ENCODE results near the gene IDH3B. TPM values are rescaled to one million over a fixed set of nuclear protein-coding genes. Genes with fewer than 3 reads are reported as not detected.

Gene IDH3B
- total RNA-seq, 1 experiment from 2014 or later = 146 TPM

DNA sequence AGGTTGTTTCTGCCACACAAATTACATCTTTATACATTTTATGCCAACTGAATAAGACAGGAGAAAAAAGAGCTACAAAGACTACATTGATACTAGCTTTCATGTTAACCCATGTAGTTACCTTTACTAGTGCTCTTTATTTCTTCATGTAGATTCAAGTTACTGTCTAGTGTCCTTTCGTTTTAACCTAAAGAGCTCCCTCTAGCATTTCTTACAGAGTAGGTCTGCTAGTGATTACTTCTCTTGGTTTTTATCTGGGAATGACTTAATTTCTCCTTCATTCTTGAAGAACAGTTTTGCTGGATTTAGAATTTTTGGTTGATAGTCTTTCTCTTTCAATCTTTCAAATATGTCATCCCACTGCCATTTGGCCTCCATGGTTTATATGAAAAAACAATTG is 32.8 kb downstream of the IDH3B start:
- Histone ChIP-seq H3K27ac (ENCODE audit: low read depth, low read length, poor library complexity, severe bottlenecking) (no peak overlapping the region), H3K4me3 (ENCODE audit: low read depth, low read length, poor library complexity, severe bottlenecking) (no peak overlapping the region), H3K27me3 (replicated peaks; ENCODE audit: insufficient read depth, low read depth, low read length, poor library complexity) (peaks cover 15% of the 10 kb centered on the region), H3K4me1 (ENCODE audit: insufficient read depth, low read length, poor library complexity, severe bottlenecking) (no peaks in the 10 kb centered on the region), H3K36me3 (ENCODE audit: insufficient read depth, low read length, poor library complexity, severe bottlenecking) (no peaks in the 10 kb centered on the region), H3K9me3 (ENCODE audit: low read depth, low read length, poor library complexity, severe bottlenecking) (no peaks in the 10 kb centered on the region)
- CTCF ChIA-PET = interaction anchor here (0.5 to 0.7 kb wide), 2 partner anchors 107 to 1798 kb away, joined by 5 to 7 read pairs; no protein-coding TSS in a partner anchor
- POLR2A ChIA-PET (ENCODE audit: low non-redundant PET) = no interaction called here
- peak; percentile 24 for DNase-seq (ENCODE audit: low spot score)
- TF ChIP-seq EZH2 (IDR thresholded peaks at IDR 0.05; ENCODE audit: borderline replicate concordance, low read depth, low read length, poor library complexity, severe bottlenecking) = no peak
- TF ChIP-seq, protein P1, sequence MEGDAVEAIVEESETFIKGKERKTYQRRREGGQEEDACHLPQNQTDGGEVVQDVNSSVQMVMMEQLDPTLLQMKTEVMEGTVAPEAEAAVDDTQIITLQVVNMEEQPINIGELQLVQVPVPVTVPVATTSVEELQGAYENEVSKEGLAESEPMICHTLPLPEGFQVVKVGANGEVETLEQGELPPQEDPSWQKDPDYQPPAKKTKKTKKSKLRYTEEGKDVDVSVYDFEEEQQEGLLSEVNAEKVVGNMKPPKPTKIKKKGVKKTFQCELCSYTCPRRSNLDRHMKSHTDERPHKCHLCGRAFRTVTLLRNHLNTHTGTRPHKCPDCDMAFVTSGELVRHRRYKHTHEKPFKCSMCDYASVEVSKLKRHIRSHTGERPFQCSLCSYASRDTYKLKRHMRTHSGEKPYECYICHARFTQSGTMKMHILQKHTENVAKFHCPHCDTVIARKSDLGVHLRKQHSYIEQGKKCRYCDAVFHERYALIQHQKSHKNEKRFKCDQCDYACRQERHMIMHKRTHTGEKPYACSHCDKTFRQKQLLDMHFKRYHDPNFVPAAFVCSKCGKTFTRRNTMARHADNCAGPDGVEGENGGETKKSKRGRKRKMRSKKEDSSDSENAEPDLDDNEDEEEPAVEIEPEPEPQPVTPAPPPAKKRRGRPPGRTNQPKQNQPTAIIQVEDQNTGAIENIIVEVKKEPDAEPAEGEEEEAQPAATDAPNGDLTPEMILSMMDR (conservative IDR thresholded peaks at IDR 0.05; ENCODE audit: low read depth, low read length) = peak; percentile 38; the same call in 1 of the 2 replicates
- BruUV-seq (replicated peaks) = no TSS peak
- intact Hi-C loops (cut with micrococcal nuclease; ENCODE audit: unreplicated experiment) = no loop called here

DNA sequence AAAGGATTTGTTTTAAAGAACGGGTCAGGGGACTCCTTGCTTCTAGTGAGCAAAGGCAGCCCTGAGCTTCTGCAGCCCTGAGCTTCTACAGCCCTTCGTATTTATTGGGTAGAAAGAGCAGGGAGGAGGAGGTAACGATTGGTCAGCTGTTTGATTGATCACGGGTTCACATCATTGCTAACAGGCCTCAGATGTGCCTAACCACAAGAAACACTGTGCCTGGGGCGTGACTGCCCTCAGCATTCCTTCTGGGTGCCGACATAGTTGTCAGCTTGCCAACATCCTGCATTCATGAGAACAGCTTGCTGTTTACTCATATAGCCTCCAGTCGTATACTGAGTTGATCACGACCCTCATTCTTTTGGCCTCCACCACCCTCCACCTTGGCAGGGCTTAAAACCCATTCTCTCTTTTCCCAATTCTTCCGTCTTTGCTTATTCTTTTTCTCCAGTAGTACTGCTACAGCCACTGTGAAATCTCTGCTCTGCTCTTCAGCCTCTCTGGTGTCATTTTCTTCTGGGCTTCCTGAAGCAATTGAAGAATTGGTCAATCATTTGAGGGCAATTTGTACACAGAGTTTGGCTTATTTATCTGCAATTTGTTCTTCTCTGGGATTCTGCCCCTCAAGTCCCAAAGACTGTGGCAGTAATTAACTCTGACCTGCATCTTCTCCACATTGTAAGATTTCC is 37.0 kb downstream of the IDH3B start:
- ChIA-PET POLR2A (ENCODE audit: low non-redundant PET) (interaction anchor here (0.7 kb wide), 1 partner anchor 151 kb away, joined by 3 read pairs; no protein-coding TSS in a partner anchor), CTCF (no interaction called here)
- Histone ChIP-seq H3K4me1 (ENCODE audit: insufficient read depth, low read length, poor library complexity, severe bottlenecking) (no peaks in the 10 kb centered on the region), H3K9me3 (ENCODE audit: low read depth, low read length, poor library complexity, severe bottlenecking) (no peaks in the 10 kb centered on the region), H3K4me3 (ENCODE audit: low read depth, low read length, poor library complexity, severe bottlenecking) (no peak overlapping the region), H3K36me3 (ENCODE audit: insufficient read depth, low read length, poor library complexity, severe bottlenecking) (no peaks in the 10 kb centered on the region), H3K27me3 (replicated peaks; ENCODE audit: insufficient read depth, low read depth, low read length, poor library complexity) (peaks cover 3% of the 10 kb centered on the region), H3K27ac (ENCODE audit: low read depth, low read length, poor library complexity, severe bottlenecking) (no peak overlapping the region)
- TF ChIP-seq, protein P1 (conservative IDR thresholded peaks at IDR 0.05; ENCODE audit: low read depth, low read length) = no peak
- no peak for TF ChIP-seq EZH2 (IDR thresholded peaks at IDR 0.05; ENCODE audit: borderline replicate concordance, low read depth, low read length, poor library complexity, severe bottlenecking)
- intact Hi-C loops (cut with micrococcal nuclease; ENCODE audit: unreplicated experiment) = no loop called here
- peak; percentile 45 for DNase-seq (ENCODE audit: low spot score)
- BruUV-seq (replicated peaks) = no TSS peak

DNA sequence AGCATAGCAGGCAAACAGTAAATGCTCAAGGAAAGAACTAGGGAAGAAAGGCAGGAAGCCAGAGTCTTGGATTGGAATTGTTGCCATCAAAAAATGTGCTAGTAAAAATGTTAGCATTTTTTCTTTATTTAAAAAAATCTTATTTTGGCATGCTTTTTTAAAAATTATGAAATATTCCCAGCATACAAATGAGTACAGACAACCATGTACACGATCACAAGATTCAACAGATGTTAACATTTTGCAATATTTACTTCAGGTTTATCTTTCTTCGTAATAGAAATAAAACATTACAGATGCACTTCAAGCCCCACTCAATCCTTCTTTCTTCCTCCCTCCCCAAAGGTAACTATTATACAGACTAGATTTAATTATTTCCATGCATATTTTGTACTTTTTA is 39.0 kb downstream of the IDH3B start:
- ChIA-PET CTCF (no interaction called here), POLR2A (ENCODE audit: low non-redundant PET) (no interaction called here)
- H3K27ac ChIP-seq (ENCODE audit: low read depth, low read length, poor library complexity, severe bottlenecking) = no peak overlapping the region
- BruUV-seq (replicated peaks) = no TSS peak
- H3K36me3 ChIP-seq (ENCODE audit: insufficient read depth, low read length, poor library complexity, severe bottlenecking) = no peaks in the 10 kb centered on the region
- H3K4me3 ChIP-seq (ENCODE audit: low read depth, low read length, poor library complexity, severe bottlenecking) = no peak overlapping the region
- no peaks in the 10 kb centered on the region for H3K9me3 ChIP-seq (ENCODE audit: low read depth, low read length, poor library complexity, severe bottlenecking)
- no peaks in the 10 kb centered on the region for H3K27me3 ChIP-seq (replicated peaks; ENCODE audit: insufficient read depth, low read depth, low read length, poor library complexity)
- no peak for DNase-seq (ENCODE audit: low spot score)
- no peaks in the 10 kb centered on the region for H3K4me1 ChIP-seq (ENCODE audit: insufficient read depth, low read length, poor library complexity, severe bottlenecking)
- intact Hi-C loops (cut with micrococcal nuclease; ENCODE audit: unreplicated experiment) = no loop called here
- TF ChIP-seq EZH2 (IDR thresholded peaks at IDR 0.05; ENCODE audit: borderline replicate concordance, low read depth, low read length, poor library complexity, severe bottlenecking) = no peak
- TF ChIP-seq, protein P1 (conservative IDR thresholded peaks at IDR 0.05; ENCODE audit: low read depth, low read length) = no peak

All from A673 (cell line).